CD14-positive monocyte (primary cell): ENCODE results near the gene PSAPL1. TPM values are rescaled to one million over a fixed set of nuclear protein-coding genes. Genes with fewer than 3 reads are reported as not detected.

ENCODE experiments used
- DNase-seq, 3 donors: peaks; one replicate each; pipeline ENCODE4 v3.0.0-alpha.2; 2011 to 2022
- H2AFZ ChIP-seq: 2 replicates; pipeline ENCODE4 v1.6.0; 2012; ENCODE audit warnings: mild to moderate bottlenecking, low read depth, low read length, inconsistent platforms; ENCODE audit not compliant: insufficient read depth, poor library complexity, severe bottlenecking
- H3K27ac ChIP-seq, 2 donors: 1 replicate in 1 of 2; 2 replicates in 1 of 2; pipeline ENCODE4 v1.5.1; 2012 to 2013; ENCODE audit warnings: low read length in 2 of 2, control low read depth in 1 of 2, inconsistent platforms in 1 of 2, low read depth in 1 of 2, mild to moderate bottlenecking in 1 of 2
- H3K27me3 ChIP-seq, 2 donors: one replicate each; pipeline versions ENCODE4 v1.6.0 to v1.6.1; 2011 to 2013; ENCODE audit warnings: low read length in 2 of 2; ENCODE audit not compliant: control insufficient read depth in 2 of 2, insufficient read depth in 2 of 2
- H3K36me3 ChIP-seq, 2 donors: replicated peaks in 1 of 2; 1 replicate in 1 of 2; 2 replicates in 1 of 2; pipeline versions ENCODE4 v1.5.1 to v1.6.1; 2012 to 2013; ENCODE audit warnings: low read length in 2 of 2, control low read depth in 1 of 2, inconsistent platforms in 1 of 2, mild to moderate bottlenecking in 1 of 2; ENCODE audit not compliant: insufficient read depth in 2 of 2, control insufficient read depth in 1 of 2
- H3K4me1 ChIP-seq, 2 donors: 1 replicate in 1 of 2; 2 replicates in 1 of 2; pipeline versions ENCODE4 v1.5.1 to v1.6.1; 2012 to 2013; ENCODE audit warnings: low read length in 2 of 2, control low read depth in 1 of 2, inconsistent platforms in 1 of 2, mild to moderate bottlenecking in 1 of 2, moderate library complexity in 1 of 2; ENCODE audit not compliant: insufficient read depth in 2 of 2, control insufficient read depth in 1 of 2
- H3K4me2 ChIP-seq: replicated peaks from 2 replicates; pipeline ENCODE3; 2012; ENCODE audit warnings: low read length, moderate library complexity, mild to moderate bottlenecking; ENCODE audit not compliant: poor library complexity, severe bottlenecking; ENCODE audit errors: extremely low read depth
- H3K4me3 ChIP-seq, 3 experiments: fragments of 200-600 bp in 1 of 3; sonication (generic) in 1 of 3; replicated peaks in 1 of 3; 1 replicate in 2 of 3; 2 replicates in 1 of 3; pipeline ENCODE4 v1.5.1; 2011 to 2013; ENCODE audit warnings: low read length in 3 of 3, mild to moderate bottlenecking in 3 of 3, control low read depth in 2 of 3, low read depth in 2 of 3, inconsistent platforms in 1 of 3, moderate library complexity in 1 of 3
- H3K79me2 ChIP-seq: 2 replicates; pipeline ENCODE4 v1.6.0; 2012; ENCODE audit warnings: mild to moderate bottlenecking, control low read depth, inconsistent platforms, low read length, moderate library complexity; ENCODE audit not compliant: insufficient read depth
- H3K9ac ChIP-seq: 2 replicates; pipeline ENCODE4 v1.6.0; 2017; ENCODE audit warnings: low read length, mild to moderate bottlenecking; ENCODE audit not compliant: insufficient read depth, poor library complexity, severe bottlenecking
- H3K9me3 ChIP-seq, 2 donors: replicated peaks in 1 of 2; 1 replicate in 1 of 2; 2 replicates in 1 of 2; pipeline versions ENCODE4 v1.5.1 to v1.6.1; 2012 to 2013; ENCODE audit warnings: low read length in 2 of 2, control low read depth in 1 of 2; ENCODE audit not compliant: control insufficient read depth in 1 of 2, insufficient read depth in 1 of 2
- H4K20me1 ChIP-seq: 2 replicates; pipeline ENCODE4 v1.6.0; 2012; ENCODE audit warnings: mild to moderate bottlenecking, low read length, control low read depth, moderate library complexity; ENCODE audit not compliant: insufficient read depth
- H3K27ac Mint-ChIP-seq, 7 donors: one replicate each; pipeline ENCODE4 v1.8.0; 2020; ENCODE audit warnings: mild to moderate bottlenecking in 7 of 7, mixed read lengths in 7 of 7, moderate library complexity in 6 of 7, inconsistent platforms in 2 of 7
- H3K27me3 Mint-ChIP-seq, 3 donors: one replicate each; pipeline ENCODE4 v1.8.0; 2021 to 2022; ENCODE audit warnings: low read depth in 3 of 3, mild to moderate bottlenecking in 3 of 3, mixed read lengths in 3 of 3, moderate library complexity in 3 of 3, inconsistent platforms in 1 of 3
- H3K36me3 Mint-ChIP-seq, 2 donors: one replicate each; pipeline ENCODE4 v1.8.0; 2020; ENCODE audit warnings: mixed read lengths in 2 of 2, inconsistent platforms in 1 of 2, mild to moderate bottlenecking in 1 of 2
- H3K4me1 Mint-ChIP-seq: one replicate; pipeline ENCODE4 v1.8.0; 2020; ENCODE audit warnings: mild to moderate bottlenecking, mixed read lengths
- H3K4me3 Mint-ChIP-seq, 2 donors: one replicate each; pipeline ENCODE4 v1.8.0; 2020; ENCODE audit warnings: mild to moderate bottlenecking in 2 of 2, mixed read lengths in 2 of 2, moderate library complexity in 1 of 2
- H3K9me3 Mint-ChIP-seq, 7 donors: one replicate each; pipeline ENCODE4 v1.8.0; 2020 to 2022; ENCODE audit warnings: mixed read lengths in 7 of 7, mild to moderate bottlenecking in 6 of 7, moderate library complexity in 6 of 7, inconsistent platforms in 2 of 7
- CTCF ChIP-seq: fragments of 200-600 bp; IDR thresholded peaks from one replicate; pipeline ENCODE4 v1.8.0; 2022; ENCODE audit warnings: antibody characterized with exemption, mild to moderate bottlenecking
- WGBS: methylation state at CpG from one replicate; pipeline ENCODE4 v1.1.5; 2013; ENCODE audit warnings: missing lambda C conversion rate; ENCODE audit not compliant: insufficient coverage; 5-methylcytosine and 5-hydroxymethylcytosine counted together
- intact Hi-C, 2 donors: fragments of 100-400 bp; cut with micrococcal nuclease; formaldehyde crosslinking; loops; one replicate each; pipeline versions ENCODE4 v1.15.0 to v1.15.1; 2023
- polyA plus RNA-seq, 3 donors: library from polyadenylated mRNA; depleted of rRNA in 1 of 3; unstranded in 2 of 3; stranded (reverse) in 1 of 3; fragments of 300-500 nt in 2 of 3; fragments of >200 nt in 1 of 3; fragmentation: Illumina TruSeq in 2 of 3; gene quantifications; 1 replicate in 2 of 3; 2 replicates in 1 of 3; pipeline ENCODE4 v1.2.3, GENCODE V29; 2012 to 2021

PSAPL1 gene
- polyA plus RNA-seq, 3 donors = not detected

- no peaks in the 10 kb centered on the region for H3K4me1 ChIP-seq
- Mint-ChIP-seq H3K9me3 (peaks cover 0 to 8% (median 0%) of the 10 kb centered on the region in 7 donors), H3K27ac (no peak overlapping the region), H3K4me3 (no peak overlapping the region), H3K4me1 (no peaks in the 10 kb centered on the region), H3K27me3 (peaks cover 9 to 11% (median 10%) of the 10 kb centered on the region in 3 donors), H3K36me3 (no peaks in the 10 kb centered on the region)
- no peaks in the 10 kb centered on the region for H3K27me3 ChIP-seq
- no peak for TF ChIP-seq CTCF
- peaks cover 0 to 10% of the 10 kb centered on the region in 2 donors for H3K9me3 ChIP-seq
- 86% methylated on average over 7 of the region's 7 CpGs for WGBS
- H3K4me3 ChIP-seq = no peak overlapping the region
- H4K20me1 ChIP-seq = no peaks in the 10 kb centered on the region
- H3K4me2 ChIP-seq = no peak overlapping the region
- H3K27ac ChIP-seq = no peak overlapping the region
- no peak overlapping the region for H3K9ac ChIP-seq
- intact Hi-C loops = no loop called here
- no peak overlapping the region for H2AFZ ChIP-seq
- no peaks in the 10 kb centered on the region for H3K36me3 ChIP-seq
- H3K79me2 ChIP-seq = no peaks in the 10 kb centered on the region
- DNase-seq = no peak
These were observed 32.2 kb upstream of the PSAPL1 start for GRCh38 chr4:7466904-7467303.

- Mint-ChIP-seq H3K4me1 (no peaks in the 10 kb centered on the region), H3K4me3 (no peak overlapping the region), H3K27me3 (peaks cover 4 to 14% (median 11%) of the 10 kb centered on the region in 3 donors), H3K36me3 (no peaks in the 10 kb centered on the region), H3K27ac (no peak overlapping the region), H3K9me3 (peaks cover 0 to 8% (median 0%) of the 10 kb centered on the region in 7 donors)
- 80% methylated on average over 3 of the region's 8 CpGs for WGBS
- Histone ChIP-seq H3K9ac (no peak overlapping the region), H3K36me3 (no peaks in the 10 kb centered on the region), H3K4me3 (no peak overlapping the region), H3K4me2 (no peak overlapping the region), H2AFZ (no peak overlapping the region), H3K79me2 (no peaks in the 10 kb centered on the region), H3K4me1 (no peaks in the 10 kb centered on the region), H3K27me3 (no peaks in the 10 kb centered on the region), H4K20me1 (no peaks in the 10 kb centered on the region), H3K27ac (no peak overlapping the region), H3K9me3 (peaks cover 0 to 10% of the 10 kb centered on the region in 2 donors)
- intact Hi-C loops = no loop called here
- DNase-seq = no peak
- TF ChIP-seq CTCF = no peak
These were observed 31.5 kb upstream of the PSAPL1 start for GRCh38 chr4:7466215-7466614.
